ENCODE measurements around the gene IKZF2. TPM values are rescaled to one million over a fixed set of nuclear protein-coding genes. Genes with fewer than 3 reads are reported as not detected.

Gene IKZF2
- polyA plus RNA-seq, 2 of the 4 experiments (the other 2 are of a cell fraction) = 0.17 to 0.44 TPM

GRCh38 chr2:212953170-212953920, 198.1 kb downstream of the IKZF2 start:
- H3K4me1 ChIP-seq = no peaks in the 10 kb centered on the region
- TF ChIP-seq KDM1A (IDR thresholded peaks at IDR 0.05; ENCODE audit: low read depth) (no peak), NFE2L2 (conservative IDR thresholded peaks at IDR 0.05; ENCODE audit: low read length) (no peak), HDAC2 (IDR thresholded peaks at IDR 0.05) (no peak)
- no peak for ATAC-seq
- DNase-seq (ENCODE audit: low read depth in 1 of 2, low spot score in 1 of 2) = no peak
- H3K9me3 ChIP-seq = no peaks in the 10 kb centered on the region
- POLR2A ChIA-PET = interaction anchor here (0.6 kb wide), 1 partner anchor 58 kb away, joined by 3 read pairs; no protein-coding TSS in a partner anchor
- no peak overlapping the region for H3K27ac ChIP-seq
- no peak for FAIRE-seq
- WGBS (ENCODE audit: missing lambda C conversion rate) = 51% methylated on average over 3 of the region's 3 CpGs
- CTCF ChIA-PET = no interaction called here
- H3K4me2 ChIP-seq = no peak overlapping the region
- no peak overlapping the region for H3K4me3 ChIP-seq

- Histone ChIP-seq H3K4me2 (no peak overlapping the region), H3K4me1 (no peaks in the 10 kb centered on the region), H3K9me3 (no peaks in the 10 kb centered on the region), H3K4me3 (no peak overlapping the region), H3K27ac (no peak overlapping the region)
- ChIA-PET CTCF (no interaction called here), POLR2A (no interaction called here)
- no peak for FAIRE-seq
- 70% methylated on average over 1 of the region's 1 CpG for WGBS (ENCODE audit: missing lambda C conversion rate)
- DNase-seq (ENCODE audit: low read depth in 1 of 2, low spot score in 1 of 2) = no peak
- no peak for TF ChIP-seq HOXB13 (CRISPR knock-in tag; IDR thresholded peaks at IDR 0.05; ENCODE audit: low read depth)
- TF ChIP-seq JUN (IDR thresholded peaks at IDR 0.05) = no peak
- TF ChIP-seq TFCP2L1 (CRISPR knock-in tag; IDR thresholded peaks at IDR 0.05) = no peak
- no peak for ATAC-seq
Measured at GRCh38 chr2:212949786-212950185, 201.6 kb downstream of the IKZF2 start.

Other genes starting within 250 kb of the IKZF2 start
- gene SPAG16, start 132.9 kb upstream of the IKZF2 start, polyA plus RNA-seq (2011; rRNA removed) = 25.7 and 27.6 TPM in 2 replicates
- gene SPAG16, start 132.9 kb upstream of the IKZF2 start, polyA plus RNA-seq (2017; fragmentation: RNase III; extraction: RNeasy Plus Mini Kit Qiagen cat#74134 plus additional on column Dnase treatment) = 19.1 to 22.3 TPM (median 21.6 TPM) in 3 replicates